BLaER1 (cell line): ENCODE measurements around the gene TTLL8.

Experiments used
- H3K27ac ChIP-seq: shearing (Covaris generic); formaldehyde crosslinking; 2 replicates; pipeline ENCODE4 v1.8.1; 2022
- H3K27me3 ChIP-seq: shearing (Covaris generic); formaldehyde crosslinking; 2 replicates; pipeline ENCODE4 v1.8.1; 2022
- H3K36me3 ChIP-seq: shearing (Covaris generic); formaldehyde crosslinking; 2 replicates; pipeline ENCODE4 v1.8.1; 2022
- H3K4me1 ChIP-seq: shearing (Covaris generic); formaldehyde crosslinking; 2 replicates; pipeline ENCODE4 v1.8.1; 2022
- H3K4me2 ChIP-seq: shearing (Covaris generic); formaldehyde crosslinking; 2 replicates; pipeline ENCODE4 v1.8.1; 2022
- H3K4me3 ChIP-seq: shearing (Covaris generic); formaldehyde crosslinking; 2 replicates; pipeline ENCODE4 v1.8.1; 2022
- H3K9ac ChIP-seq: shearing (Covaris generic); formaldehyde crosslinking; 2 replicates; pipeline ENCODE4 v1.8.1; 2022
- H3K9me3 ChIP-seq: shearing (Covaris generic); formaldehyde crosslinking; 2 replicates; pipeline ENCODE4 v1.8.1; 2022
- H4K20me1 ChIP-seq: shearing (Covaris generic); formaldehyde crosslinking; 2 replicates; pipeline ENCODE4 v1.8.1; 2022
- Cebpa-rat ChIP-seq: shearing (Covaris generic); IDR thresholded peaks from 2 replicates; pipeline ENCODE4 v1.8.1; 2022

TTLL8 gene

DNA sequence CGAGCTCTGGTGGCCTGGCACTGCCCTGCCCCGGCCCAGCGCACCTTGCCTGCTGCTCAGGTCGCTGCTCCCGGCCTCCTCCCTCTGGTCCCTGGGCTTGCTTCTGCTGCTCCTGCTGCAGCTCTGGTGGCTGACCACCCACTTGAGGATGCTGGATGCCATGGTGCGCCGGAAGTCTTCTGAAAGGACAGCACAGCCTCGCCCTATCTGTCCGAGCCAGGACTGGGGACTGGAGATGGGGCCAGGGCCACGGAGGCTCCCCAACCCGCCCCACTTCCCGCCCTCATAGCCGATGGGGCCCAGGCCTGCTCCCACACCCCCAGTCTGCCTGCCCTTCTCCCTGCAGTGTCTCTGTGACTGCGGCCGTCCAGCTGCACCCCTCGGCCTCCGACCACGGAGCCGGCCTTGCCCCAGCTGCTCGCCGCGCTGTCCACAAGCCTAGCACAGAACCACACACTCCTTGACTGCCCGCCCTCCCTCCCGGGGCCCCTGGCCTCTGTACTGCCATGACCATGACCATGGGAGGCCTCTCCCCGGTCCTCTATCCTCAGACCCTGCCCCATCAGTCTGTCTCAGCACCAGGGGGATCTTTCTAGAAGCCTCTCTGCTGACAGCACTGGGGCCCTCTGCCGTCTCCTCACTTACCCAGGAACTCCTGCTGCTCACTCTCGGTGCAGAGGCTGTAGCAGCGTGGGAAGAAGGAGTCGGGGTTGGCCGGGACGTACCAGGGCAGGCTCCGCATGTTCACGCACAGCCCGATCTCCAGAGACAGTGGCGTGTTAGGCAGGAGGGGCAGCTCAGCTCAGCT lies 12.7 kb downstream of the TTLL8 start:
- H3K27ac ChIP-seq = no peak overlapping the region
- no peak overlapping the region for H3K9ac ChIP-seq
- no peak overlapping the region for H3K4me3 ChIP-seq
- TF ChIP-seq Cebpa-rat = no peak
- peaks cover 14% of the 10 kb centered on the region for H3K9me3 ChIP-seq
- H3K4me2 ChIP-seq = peak overlapping the region; percentile 76
- H4K20me1 ChIP-seq = no peaks in the 10 kb centered on the region
- no peaks in the 10 kb centered on the region for H3K27me3 ChIP-seq
- H3K36me3 ChIP-seq = no peaks in the 10 kb centered on the region
- peaks cover 26% of the 10 kb centered on the region for H3K4me1 ChIP-seq

DNA sequence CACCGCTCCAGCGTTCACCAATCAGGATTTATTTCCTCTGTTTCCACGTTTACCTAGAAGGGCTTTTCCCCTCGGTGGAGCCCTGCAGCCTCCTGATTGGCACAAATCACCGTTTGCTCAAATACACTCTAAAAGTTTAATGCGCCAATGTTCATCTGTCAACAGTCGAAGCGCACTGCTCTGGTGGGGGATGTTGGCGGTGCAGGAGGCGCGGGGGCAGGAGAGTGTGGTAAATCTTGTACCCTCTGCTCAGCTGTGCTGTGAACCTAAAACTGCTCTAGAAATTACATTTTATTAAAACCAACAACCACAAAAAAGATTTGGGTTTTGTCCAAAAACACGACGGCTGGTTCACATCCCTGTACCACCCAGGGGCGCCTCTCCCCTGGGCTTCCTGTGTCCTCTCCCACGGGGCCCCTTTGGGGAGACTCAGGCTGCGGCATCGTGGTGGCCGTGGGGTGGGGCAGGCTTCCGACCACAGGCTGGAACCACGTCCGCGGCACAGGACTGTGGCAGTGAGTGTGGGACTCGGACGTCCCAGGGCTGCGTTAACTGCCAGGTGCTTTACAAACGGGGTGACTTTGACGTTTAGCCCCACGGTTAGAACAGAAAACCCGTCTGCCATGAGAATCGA lies 13.5 kb downstream of the TTLL8 start:
- Histone ChIP-seq H3K4me1 (peaks cover 26% of the 10 kb centered on the region), H3K9ac (no peak overlapping the region), H4K20me1 (no peaks in the 10 kb centered on the region), H3K27me3 (no peaks in the 10 kb centered on the region), H3K27ac (no peak overlapping the region), H3K36me3 (no peaks in the 10 kb centered on the region), H3K4me2 (peak overlapping the region; percentile 76), H3K4me3 (no peak overlapping the region), H3K9me3 (peaks cover 20% of the 10 kb centered on the region)
- TF ChIP-seq Cebpa-rat = no peak

DNA sequence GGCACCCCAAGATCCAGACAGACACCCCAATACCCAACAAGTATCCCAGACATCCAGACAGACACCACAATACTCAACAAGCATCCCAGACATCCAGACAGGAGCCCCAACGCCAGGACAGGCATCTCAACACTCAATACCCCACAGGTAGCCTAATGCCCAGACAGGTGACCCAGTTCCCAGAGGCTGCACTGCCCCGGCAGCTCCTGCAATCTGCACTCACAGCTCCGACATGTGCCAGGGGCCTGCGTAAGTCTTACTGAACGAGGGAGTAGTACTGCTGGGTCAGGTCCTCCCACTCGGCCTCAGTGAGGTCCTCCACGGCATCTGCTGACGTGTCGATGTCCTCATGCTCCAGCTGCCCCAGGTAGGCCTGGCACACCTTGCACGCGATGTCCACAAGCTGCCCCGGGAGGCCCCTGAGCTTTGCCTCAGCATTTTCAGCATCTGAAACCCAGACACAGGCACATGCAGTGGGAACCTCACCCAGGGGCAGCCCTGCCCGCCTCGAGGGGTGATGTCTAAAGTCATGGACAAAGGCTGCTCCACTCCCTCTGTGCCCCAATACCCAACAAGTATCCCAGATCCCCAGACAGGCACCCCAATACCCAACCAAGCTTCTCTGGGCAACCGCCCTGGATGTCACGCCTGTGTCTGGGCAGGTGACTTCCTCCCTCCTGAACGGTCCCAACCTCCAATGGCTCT lies 16.6 kb downstream of the TTLL8 start:
- no peaks in the 10 kb centered on the region for H4K20me1 ChIP-seq
- H3K4me2 ChIP-seq = no peak overlapping the region
- H3K4me3 ChIP-seq = no peak overlapping the region
- no peak for TF ChIP-seq Cebpa-rat
- no peaks in the 10 kb centered on the region for H3K27me3 ChIP-seq
- no peak overlapping the region for H3K27ac ChIP-seq
- H3K36me3 ChIP-seq = no peaks in the 10 kb centered on the region
- peaks cover 33% of the 10 kb centered on the region for H3K9me3 ChIP-seq
- no peak overlapping the region for H3K9ac ChIP-seq
- H3K4me1 ChIP-seq = peaks cover 26% of the 10 kb centered on the region

DNA sequence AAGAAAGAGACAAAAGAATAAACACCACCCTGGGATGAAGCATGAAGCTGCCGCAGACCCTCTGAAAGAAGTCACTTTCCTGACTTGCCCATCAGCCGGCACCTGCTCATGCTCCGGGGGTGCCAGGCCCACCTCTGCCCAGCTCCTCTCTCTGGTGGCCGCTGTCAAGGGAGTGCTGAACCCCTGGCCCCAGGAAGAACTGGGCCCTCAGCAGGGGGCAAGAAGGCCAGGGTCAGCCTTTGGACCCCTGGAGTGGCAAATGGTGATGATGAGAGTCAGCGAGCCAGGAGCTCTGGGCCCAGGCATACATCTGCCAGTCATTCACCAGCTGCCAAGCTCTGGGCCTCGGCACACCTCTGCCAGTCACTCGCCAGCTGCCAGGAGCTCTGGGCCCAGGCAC lies 17.4 kb downstream of the TTLL8 start:
- Histone ChIP-seq H3K9ac (no peak overlapping the region), H3K9me3 (peaks cover 33% of the 10 kb centered on the region), H3K4me1 (peaks cover 34% of the 10 kb centered on the region), H3K4me3 (no peak overlapping the region), H3K4me2 (no peak overlapping the region), H3K27ac (no peak overlapping the region), H3K27me3 (no peaks in the 10 kb centered on the region), H4K20me1 (no peaks in the 10 kb centered on the region), H3K36me3 (no peaks in the 10 kb centered on the region)
- TF ChIP-seq Cebpa-rat = no peak

DNA sequence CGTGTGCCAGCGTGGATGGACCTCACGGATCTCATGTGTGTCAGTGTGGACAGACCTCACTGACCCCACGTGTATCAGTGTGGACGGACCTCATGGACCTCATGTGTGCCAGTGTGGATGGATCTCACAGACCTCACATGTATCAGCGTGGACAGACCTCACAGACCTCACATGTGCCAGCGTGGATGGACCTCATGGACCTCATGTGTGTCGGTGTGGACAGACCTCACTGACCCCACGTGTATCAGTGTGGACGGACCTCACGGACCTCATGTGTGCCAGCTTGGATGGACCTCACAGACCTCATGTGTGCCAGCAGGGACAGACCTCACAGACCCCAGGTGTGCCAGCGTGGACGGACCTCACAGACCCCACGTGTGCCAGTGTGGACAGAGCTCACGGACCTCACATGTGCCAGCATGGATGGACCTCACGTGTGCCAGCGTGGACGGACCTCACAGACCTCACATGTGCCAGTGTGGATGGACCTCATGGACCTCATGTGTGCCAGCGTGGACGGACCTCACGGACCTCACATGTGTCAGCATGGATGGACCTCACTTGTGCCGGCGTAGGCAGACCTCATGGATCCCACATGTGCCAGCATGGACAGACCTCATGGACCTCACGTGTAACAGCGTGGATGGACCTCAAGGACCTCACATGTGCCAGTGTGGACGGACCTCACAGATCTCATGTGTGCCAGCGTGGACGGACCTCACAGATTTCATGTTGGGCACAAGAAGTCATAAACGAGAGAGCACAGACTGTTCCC lies 18.2 kb downstream of the TTLL8 start:
- no peak overlapping the region for H3K4me3 ChIP-seq
- no peaks in the 10 kb centered on the region for H4K20me1 ChIP-seq
- TF ChIP-seq Cebpa-rat = no peak
- H3K27ac ChIP-seq = no peak overlapping the region
- no peaks in the 10 kb centered on the region for H3K36me3 ChIP-seq
- H3K4me2 ChIP-seq = no peak overlapping the region
- no peak overlapping the region for H3K9ac ChIP-seq
- H3K27me3 ChIP-seq = no peaks in the 10 kb centered on the region
- peaks cover 37% of the 10 kb centered on the region for H3K4me1 ChIP-seq
- peaks cover 33% of the 10 kb centered on the region for H3K9me3 ChIP-seq

DNA sequence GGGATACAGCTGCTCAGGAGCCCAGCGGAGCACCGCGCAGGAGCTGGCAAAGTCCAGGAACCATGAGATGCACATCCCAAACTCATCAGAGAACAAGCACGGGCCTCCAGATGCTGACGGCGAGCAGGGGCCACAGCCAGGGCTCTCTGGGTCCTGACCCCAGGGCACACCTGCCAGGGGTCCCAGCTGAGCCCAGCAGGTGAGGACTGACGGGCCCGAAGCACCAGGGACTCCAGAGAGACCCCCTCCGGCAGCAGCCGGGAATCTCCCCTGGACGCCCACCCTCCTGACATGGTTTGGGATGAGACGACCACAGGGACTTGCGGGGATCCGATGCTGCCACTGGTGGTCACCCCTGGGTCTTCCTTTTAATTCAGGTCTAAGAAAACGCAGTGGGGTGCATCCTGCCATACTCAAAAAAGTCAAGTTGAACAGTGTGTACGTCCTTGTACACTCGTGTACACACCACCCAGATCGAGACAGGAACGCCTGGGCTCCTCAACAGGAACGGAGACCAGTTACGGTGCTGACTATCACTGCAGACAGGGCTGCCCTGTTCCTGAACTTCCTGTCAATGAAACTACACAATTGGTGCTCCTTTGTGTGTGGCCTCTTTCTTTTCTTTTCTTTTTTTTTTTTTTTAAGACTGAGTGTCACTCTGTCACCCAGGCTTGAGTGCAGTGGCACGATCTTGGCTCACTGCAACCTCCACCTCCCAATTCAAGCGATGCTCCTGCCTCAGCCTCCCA lies 21.9 kb downstream of the TTLL8 start:
- peaks cover 53% of the 10 kb centered on the region for H3K4me1 ChIP-seq
- no peak overlapping the region for H3K9ac ChIP-seq
- peaks cover 18% of the 10 kb centered on the region for H3K9me3 ChIP-seq
- TF ChIP-seq Cebpa-rat = no peak
- H3K27ac ChIP-seq = no peak overlapping the region
- no peak overlapping the region for H3K4me3 ChIP-seq
- no peaks in the 10 kb centered on the region for H3K27me3 ChIP-seq
- no peaks in the 10 kb centered on the region for H4K20me1 ChIP-seq
- no peak overlapping the region for H3K4me2 ChIP-seq
- H3K36me3 ChIP-seq = no peaks in the 10 kb centered on the region

DNA sequence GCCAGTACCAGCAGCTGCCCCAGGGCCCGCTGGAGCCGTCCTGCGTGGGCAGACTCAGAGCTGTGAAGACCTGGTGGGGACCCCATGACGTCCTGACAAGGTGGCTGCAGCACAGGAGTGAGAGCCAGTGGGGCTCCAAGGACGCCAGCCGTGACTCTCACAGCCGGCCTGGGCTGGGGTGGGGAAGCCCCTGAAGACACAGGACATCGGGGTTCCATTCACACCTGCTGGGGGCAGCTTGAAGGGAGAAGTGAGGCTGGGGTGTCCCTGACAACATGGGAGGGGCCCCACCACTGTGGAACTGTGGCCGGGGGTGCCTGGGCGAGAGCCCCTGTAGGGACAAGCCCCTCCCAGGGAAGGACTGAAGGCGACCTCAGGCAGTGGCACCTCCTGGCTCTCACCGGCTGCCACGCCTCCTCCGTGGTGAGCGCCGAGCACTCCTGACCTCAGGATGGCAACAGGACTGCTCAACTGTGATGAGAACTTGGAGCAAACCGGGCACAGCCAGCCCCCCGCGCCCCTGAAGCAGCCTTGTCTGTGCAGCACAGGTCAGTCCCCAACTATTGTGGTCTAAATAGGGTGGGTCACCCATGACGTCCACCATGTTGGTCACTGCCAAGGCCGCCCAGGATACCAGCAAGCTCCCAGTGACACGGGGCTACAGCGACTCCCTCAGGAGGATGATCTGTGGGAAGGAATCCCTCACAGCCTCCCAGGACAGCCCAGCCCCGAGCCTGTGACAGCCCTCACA lies 22.8 kb downstream of the TTLL8 start:
- H3K27me3 ChIP-seq = no peaks in the 10 kb centered on the region
- H4K20me1 ChIP-seq = no peaks in the 10 kb centered on the region
- peaks cover 62% of the 10 kb centered on the region for H3K4me1 ChIP-seq
- no peak for TF ChIP-seq Cebpa-rat
- H3K4me3 ChIP-seq = no peak overlapping the region
- H3K4me2 ChIP-seq = peak overlapping the region; percentile 87
- peaks cover 18% of the 10 kb centered on the region for H3K9me3 ChIP-seq
- no peak overlapping the region for H3K9ac ChIP-seq
- H3K27ac ChIP-seq = no peak overlapping the region
- no peaks in the 10 kb centered on the region for H3K36me3 ChIP-seq

DNA sequence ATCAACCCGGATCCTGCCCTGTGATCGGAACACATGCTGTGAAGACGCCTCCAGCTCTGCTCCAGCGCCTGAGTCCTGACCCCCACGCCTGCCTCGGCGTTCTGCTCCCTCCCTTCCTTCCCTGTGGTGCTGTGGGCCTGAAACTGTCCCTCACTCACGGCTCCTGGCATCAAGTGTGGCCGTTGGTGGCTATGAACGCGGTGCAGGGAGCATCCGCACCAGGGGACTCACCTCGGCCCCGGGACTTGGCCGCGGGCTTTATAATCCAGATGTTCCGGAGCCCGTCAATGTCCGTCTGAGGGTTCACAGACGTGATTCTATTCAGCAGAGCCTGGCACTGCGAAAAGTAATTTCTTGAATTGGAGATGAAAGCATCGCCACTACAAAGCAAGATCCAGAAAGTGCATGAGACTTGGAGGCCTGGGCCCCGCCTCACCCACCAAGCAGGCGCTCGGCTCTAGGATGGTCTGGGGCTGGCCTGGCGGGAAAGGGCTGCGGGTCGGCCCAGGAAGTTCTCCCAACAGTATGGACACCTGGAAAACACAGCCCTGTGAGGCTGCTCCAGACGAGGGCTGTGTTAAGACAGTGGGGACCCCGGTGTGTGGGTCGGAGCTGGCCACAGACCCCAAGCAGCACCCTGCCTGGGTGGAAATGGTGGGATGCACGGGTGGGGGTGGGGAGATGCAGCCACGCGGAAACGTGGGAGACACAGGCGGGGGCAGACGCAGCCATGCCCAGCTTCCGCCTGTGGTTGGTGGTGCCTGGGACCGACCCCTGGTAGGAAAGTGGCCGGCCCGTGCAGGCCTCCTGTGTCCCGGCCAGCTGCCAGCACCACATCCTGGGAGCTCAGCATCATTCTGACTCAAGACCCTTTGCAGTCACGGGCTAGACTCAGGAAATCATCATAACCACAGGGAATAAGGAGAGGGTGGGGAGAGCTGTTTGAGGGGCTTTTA lies 23.7 kb downstream of the TTLL8 start:
- H3K4me1 ChIP-seq = peaks cover 70% of the 10 kb centered on the region
- H3K9me3 ChIP-seq = peaks cover 11% of the 10 kb centered on the region
- no peaks in the 10 kb centered on the region for H4K20me1 ChIP-seq
- H3K27me3 ChIP-seq = peaks cover 5% of the 10 kb centered on the region; the same call in 1 of the 2 replicates
- H3K27ac ChIP-seq = peak overlapping the region; percentile 61
- H3K4me3 ChIP-seq = no peak overlapping the region
- peak overlapping the region; percentile 30; the same call in 1 of the 2 replicates for H3K9ac ChIP-seq
- H3K4me2 ChIP-seq = peak overlapping the region; percentile 87
- no peak for TF ChIP-seq Cebpa-rat
- no peaks in the 10 kb centered on the region for H3K36me3 ChIP-seq
